Measurements from ENCODE around the gene CNTD1. TPM values are rescaled to one million over a fixed set of nuclear protein-coding genes. Genes with fewer than 3 reads are reported as not detected.

CNTD1 gene, protein sequence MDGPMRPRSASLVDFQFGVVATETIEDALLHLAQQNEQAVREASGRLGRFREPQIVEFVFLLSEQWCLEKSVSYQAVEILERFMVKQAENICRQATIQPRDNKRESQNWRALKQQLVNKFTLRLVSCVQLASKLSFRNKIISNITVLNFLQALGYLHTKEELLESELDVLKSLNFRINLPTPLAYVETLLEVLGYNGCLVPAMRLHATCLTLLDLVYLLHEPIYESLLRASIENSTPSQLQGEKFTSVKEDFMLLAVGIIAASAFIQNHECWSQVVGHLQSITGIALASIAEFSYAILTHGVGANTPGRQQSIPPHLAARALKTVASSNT
- total RNA-seq (0.27 TPM in 1 of 2 replicates, not detected in the other), polyA plus RNA-seq (2.5 and 3.9 TPM in 2 replicates)

DNA sequence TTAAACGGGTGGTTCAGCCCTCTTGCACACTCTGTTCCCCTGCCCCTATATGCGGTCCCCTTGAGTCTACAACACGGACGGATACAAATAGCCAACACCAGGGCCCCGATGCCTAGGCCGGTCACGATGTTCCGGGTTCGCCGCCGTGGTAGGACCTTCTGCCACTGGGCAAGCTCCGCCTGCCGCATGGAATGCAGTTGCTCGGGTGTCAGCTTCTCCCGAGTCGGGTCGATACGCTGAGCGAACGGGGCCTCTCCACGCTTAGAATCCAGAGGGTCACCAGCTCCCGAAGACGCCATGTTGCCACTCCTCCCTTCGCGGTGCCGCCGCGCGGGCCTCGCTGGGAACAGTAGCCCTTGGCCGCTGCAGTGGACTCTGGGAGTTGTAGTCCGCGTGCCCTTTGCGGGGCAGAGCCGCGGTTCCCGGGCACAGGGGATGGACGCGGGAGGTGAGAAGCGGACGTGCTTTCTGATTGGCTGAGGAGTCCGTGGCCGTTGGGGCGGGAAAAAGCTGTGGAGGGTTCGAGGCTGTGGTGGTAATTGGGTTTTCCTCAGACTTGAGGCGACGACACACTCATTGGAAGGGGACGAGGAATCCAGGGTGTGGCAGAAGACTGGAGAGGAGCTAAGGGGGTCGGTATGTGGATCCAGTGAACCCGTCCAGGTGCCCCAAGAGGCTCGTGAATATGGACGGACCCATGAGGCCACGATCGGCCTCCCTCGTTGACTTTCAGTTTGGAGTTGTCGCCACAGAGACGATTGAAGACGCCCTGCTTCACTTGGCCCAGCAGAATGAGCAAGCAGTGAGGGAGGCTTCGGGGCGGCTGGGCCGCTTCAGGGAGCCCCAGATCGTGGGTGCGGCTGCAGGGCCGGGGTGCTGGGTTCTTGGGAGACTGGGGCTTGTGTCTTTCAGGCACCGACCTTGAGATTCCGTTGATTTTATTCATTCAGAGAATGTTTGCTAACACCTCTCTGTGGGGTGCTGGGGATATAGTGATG lies at the start of gene CNTD1, which contains the start of gene COA3:
CNTD1 (plus strand) TSS at position 479 of the 998 bp plus-strand sequence; CDS start at position 686, 207 bp downstream.
COA3 (minus strand) TSS at position 322 of the 998 bp plus-strand sequence; CDS start at position 299, 23 bp downstream.
- no peaks in the 10 kb centered on the region for H3K9me3 ChIP-seq (ENCODE audit: low read depth)
- peak within 1 kb of the TSS; percentile 82 for H3K27ac ChIP-seq

DNA sequence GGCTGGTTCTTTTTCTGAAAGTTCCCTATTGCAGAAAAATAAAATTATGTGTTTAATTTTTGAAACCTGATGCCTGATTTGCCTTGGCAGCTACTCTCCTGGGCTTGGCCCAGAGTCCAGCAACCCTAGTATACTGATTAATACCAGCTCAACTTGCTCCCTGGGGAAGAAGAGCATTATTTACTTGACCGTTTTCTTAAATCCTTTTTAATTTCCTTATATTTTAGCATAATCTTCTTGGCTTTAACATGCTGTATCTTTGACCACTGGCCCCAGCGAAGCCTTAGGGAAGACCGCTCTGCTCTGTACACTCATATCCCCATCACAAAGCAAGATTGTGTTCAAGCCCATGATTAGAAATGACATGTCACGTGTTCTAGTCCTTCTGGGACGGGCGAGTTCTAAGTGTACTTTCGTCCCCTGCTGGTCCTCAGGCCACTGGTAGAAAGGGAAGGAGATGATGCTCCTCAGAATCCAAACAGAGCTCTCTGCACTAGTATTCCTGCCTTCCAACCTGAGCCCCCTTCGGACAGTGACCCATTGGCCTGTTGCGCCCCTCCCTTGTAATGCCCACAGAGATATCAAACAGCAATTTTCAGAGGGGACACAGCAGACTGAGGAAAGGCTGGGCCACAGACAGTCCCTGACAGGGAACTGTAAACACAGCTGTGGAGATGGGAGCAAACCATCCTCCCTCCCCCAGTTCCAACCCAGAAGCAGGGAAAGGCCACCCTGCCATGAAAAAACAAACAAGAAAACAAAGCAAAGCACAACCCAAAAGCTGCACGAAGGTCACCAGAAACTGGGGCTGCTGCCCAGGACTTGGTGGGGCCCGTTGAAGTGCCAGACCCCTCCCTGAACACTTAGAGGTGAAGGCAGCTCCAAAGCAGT lies 49.5 kb upstream of the CNTD1 start:
- no peaks in the 10 kb centered on the region for H3K27me3 ChIP-seq
- H3K4me3 ChIP-seq: no peak overlapping the region
- DNase-seq (ENCODE audit: low read depth in 1 of 2, low spot score in 1 of 2): no peak
- no peak overlapping the region for H3K27ac ChIP-seq
- H3K36me3 ChIP-seq: no peaks in the 10 kb centered on the region
- no peaks in the 10 kb centered on the region for H3K9me3 ChIP-seq (ENCODE audit: low read depth)
- peaks cover under 1% of the 10 kb centered on the region for H3K4me1 ChIP-seq (ENCODE audit: low read depth)
- TF ChIP-seq, protein P1, sequence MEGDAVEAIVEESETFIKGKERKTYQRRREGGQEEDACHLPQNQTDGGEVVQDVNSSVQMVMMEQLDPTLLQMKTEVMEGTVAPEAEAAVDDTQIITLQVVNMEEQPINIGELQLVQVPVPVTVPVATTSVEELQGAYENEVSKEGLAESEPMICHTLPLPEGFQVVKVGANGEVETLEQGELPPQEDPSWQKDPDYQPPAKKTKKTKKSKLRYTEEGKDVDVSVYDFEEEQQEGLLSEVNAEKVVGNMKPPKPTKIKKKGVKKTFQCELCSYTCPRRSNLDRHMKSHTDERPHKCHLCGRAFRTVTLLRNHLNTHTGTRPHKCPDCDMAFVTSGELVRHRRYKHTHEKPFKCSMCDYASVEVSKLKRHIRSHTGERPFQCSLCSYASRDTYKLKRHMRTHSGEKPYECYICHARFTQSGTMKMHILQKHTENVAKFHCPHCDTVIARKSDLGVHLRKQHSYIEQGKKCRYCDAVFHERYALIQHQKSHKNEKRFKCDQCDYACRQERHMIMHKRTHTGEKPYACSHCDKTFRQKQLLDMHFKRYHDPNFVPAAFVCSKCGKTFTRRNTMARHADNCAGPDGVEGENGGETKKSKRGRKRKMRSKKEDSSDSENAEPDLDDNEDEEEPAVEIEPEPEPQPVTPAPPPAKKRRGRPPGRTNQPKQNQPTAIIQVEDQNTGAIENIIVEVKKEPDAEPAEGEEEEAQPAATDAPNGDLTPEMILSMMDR (IDR thresholded peaks at IDR 0.05; ENCODE audit: low read depth, low read length): no peak

More for the DNA sequence above, at the start of gene CNTD1, which contains the start of gene COA3:
- TF ChIP-seq, protein P1 (IDR thresholded peaks at IDR 0.05; ENCODE audit: low read depth, low read length): no peak
- peak within 1 kb of the TSS; percentile 72 for H3K4me3 ChIP-seq
- DNase-seq (ENCODE audit: low read depth in 1 of 2, low spot score in 1 of 2): peak; percentile 90 to 92
- no peaks in the 10 kb centered on the region for H3K4me1 ChIP-seq (ENCODE audit: low read depth)
- H3K36me3 ChIP-seq: no peaks in the 10 kb centered on the region
- peaks cover 4% of the 10 kb centered on the region for H3K27me3 ChIP-seq

DNA sequence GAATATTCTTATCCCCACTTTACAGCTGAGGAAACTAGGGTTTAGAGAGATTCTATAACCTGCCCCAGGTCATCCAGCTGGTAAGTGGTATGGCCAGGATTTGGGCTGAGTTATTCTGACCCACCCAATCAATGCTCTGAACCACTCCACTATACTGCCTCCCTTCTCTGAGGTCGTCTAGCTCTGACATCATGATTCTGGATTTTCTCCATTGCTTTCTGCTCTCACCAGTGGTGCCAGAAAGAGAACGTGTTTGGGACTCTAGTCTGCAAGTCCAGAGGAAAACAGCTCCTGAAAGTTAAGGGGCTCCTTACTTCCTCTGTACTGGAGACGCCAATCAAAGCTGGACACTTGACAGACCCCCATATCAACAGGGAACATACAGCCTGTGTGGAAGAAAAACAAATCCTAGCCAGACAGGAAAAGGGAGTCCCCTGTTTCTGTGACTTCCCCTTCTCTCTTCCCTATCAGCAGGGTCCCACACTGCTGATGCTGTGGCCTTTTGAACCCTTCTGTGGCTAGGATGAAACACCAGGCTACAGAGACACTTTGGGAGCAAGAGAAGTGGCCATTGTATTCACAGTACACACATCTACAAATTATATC lies 47.8 kb upstream of the CNTD1 start:
- H3K4me1 ChIP-seq (ENCODE audit: low read depth): no peaks in the 10 kb centered on the region
- no peaks in the 10 kb centered on the region for H3K27me3 ChIP-seq
- peak in 1 of 2 donors; percentile 33 for DNase-seq (ENCODE audit: low read depth in 1 of 2, low spot score in 1 of 2)
- H3K36me3 ChIP-seq: no peaks in the 10 kb centered on the region
- no peaks in the 10 kb centered on the region for H3K9me3 ChIP-seq (ENCODE audit: low read depth)
- H3K27ac ChIP-seq: no peak overlapping the region
- TF ChIP-seq, protein P1 (IDR thresholded peaks at IDR 0.05; ENCODE audit: low read depth, low read length): no peak
- no peak overlapping the region for H3K4me3 ChIP-seq

DNA sequence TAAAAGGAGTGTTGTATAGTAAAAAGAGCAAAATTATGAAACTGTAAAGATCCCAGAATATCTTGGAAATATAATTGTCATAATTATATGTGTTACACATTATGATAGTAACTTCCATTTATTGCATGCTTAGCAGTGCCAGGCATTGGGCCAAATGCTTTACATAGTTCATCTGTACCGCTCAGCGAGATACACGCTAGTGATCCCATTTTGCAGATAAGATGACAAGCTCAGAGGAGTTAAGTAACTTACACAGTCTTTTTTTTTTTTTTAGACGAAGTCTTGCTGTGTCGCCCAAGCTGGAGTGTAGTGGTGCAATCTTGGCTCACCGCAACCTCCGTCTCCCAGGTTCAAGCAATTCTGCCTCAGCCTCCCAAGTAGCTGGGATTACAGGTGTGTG lies 47.0 kb upstream of the CNTD1 start:
- H3K9me3 ChIP-seq (ENCODE audit: low read depth): no peaks in the 10 kb centered on the region
- no peak overlapping the region for H3K27ac ChIP-seq
- H3K36me3 ChIP-seq: no peaks in the 10 kb centered on the region
- no peaks in the 10 kb centered on the region for H3K27me3 ChIP-seq
- TF ChIP-seq, protein P1 (IDR thresholded peaks at IDR 0.05; ENCODE audit: low read depth, low read length): no peak
- no peaks in the 10 kb centered on the region for H3K4me1 ChIP-seq (ENCODE audit: low read depth)
- no peak overlapping the region for H3K4me3 ChIP-seq
- peak in 1 of 2 donors; percentile 86 for DNase-seq (ENCODE audit: low read depth in 1 of 2, low spot score in 1 of 2)

Data from cardiac muscle cell (in vitro differentiated cells and primary cell).